Breast epithelium (tissue), 3 donors: ENCODE data around the gene FAM149B1.

ENCODE experiments used
- CTCF ChIP-seq, 3 donors: fragments of 450-650 bp; IDR thresholded peaks; one replicate each; pipeline ENCODE4 v1.5.1; 2016 to 2017; ENCODE audit warnings: antibody characterized with exemption in 3 of 3, mild to moderate bottlenecking in 3 of 3, moderate library complexity in 3 of 3
- POLR2A ChIP-seq: fragments of 450-650 bp; IDR thresholded peaks from one replicate; pipeline ENCODE4 v1.6.1; 2016; ENCODE audit warnings: antibody characterized with exemption, mild to moderate bottlenecking, moderate library complexity

DNA sequence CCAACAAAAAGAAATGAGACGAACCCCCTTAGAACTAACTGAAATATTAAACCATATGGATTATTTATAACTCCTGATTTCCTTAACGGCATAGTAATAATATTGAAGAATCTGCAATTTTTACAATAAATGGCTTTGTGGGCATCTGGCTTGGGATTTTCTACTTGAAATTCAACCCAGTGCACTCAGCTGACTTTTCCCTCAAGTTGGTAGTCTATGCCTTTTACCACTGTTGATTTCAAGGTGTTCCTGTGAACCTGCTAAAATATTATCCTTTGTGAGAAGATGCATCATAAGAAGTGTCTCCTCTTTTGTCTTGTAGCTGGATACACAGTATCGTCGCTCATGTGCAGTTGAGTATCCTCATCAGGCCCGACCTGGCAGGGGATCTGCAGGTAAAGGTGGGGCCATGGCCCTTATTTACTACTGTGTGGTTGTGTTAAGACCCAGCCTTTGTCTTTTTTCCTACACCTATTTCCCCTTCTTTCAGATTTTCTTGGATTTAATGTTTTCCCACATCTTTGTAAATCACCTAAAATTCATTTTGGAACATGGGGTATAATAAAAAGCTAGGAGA, 71.2 kb downstream of the FAM149B1 start:
- no peak for TF ChIP-seq POLR2A
- TF ChIP-seq CTCF (IDR thresholded peaks at IDR 0.05), result no peak
